Panc1 (cell line): ENCODE data around the gene ZNF19. TPM values are rescaled to one million over a fixed set of nuclear protein-coding genes. Genes with fewer than 3 reads are reported as not detected.

ENCODE experiments used
- ATAC-seq: fragments of 200-7000 bp; cut with Tn5 transposase; 2 replicates; pipeline ENCODE4 v1.9.1; 2020; ENCODE audit warnings: mild to moderate bottlenecking, moderate library complexity
- BruUV-seq: library from RNA; stranded (reverse); fragments of 400-500 nt; replicated peaks from 2 replicates; lab custom pipeline; 2021; lab: Mats Ljungman, UMichigan
- CTCF ChIA-PET: fragments of 300-600 bp; sonication (Branson Sonifier 250); formaldehyde crosslinking; loops from one replicate; lab custom pipeline; 2022; ENCODE audit warnings: antibody characterized with exemption; lab: Charles Lee
- POLR2A ChIA-PET: fragments of 300-600 bp; sonication (Branson Sonifier 250); formaldehyde crosslinking; loops from one replicate; lab custom pipeline; 2022; ENCODE audit warnings: antibody characterized with exemption; lab: Charles Lee
- DNase-seq: peaks from one replicate; pipeline ENCODE4 v3.0.0-alpha.2; 2010; ENCODE audit warnings: low read depth, low spot score
- H3K27ac ChIP-seq: 2 replicates; pipeline ENCODE4 v1.5.1; 2011; ENCODE audit warnings: mild to moderate bottlenecking, low read length, inconsistent platforms
- H3K27me3 ChIP-seq: fragments of 200-500 bp; sonication (Bioruptor generic); 2 replicates; pipeline ENCODE4 v1.6.0; 2014; ENCODE audit warnings: low read length, inconsistent platforms; ENCODE audit not compliant: control insufficient read depth, insufficient read depth
- H3K36me3 ChIP-seq: fragments of 200-500 bp; sonication (Bioruptor generic); 2 replicates; pipeline ENCODE4 v1.5.1; 2014; ENCODE audit warnings: inconsistent platforms, mild to moderate bottlenecking, low read length, moderate library complexity; ENCODE audit not compliant: control insufficient read depth, insufficient read depth
- H3K4me1 ChIP-seq: 2 replicates; pipeline ENCODE4 v1.5.1; 2011; ENCODE audit warnings: inconsistent platforms, mild to moderate bottlenecking, low read length, moderate library complexity; ENCODE audit not compliant: control insufficient read depth, insufficient read depth
- H3K4me3 ChIP-seq, 2 experiments: 2 replicates each; pipeline ENCODE4 v1.5.1; 2011 to 2012; ENCODE audit warnings: low read depth in 2 of 2, low read length in 2 of 2, mild to moderate bottlenecking in 2 of 2, inconsistent platforms in 1 of 2, moderate library complexity in 1 of 2
- H3K9me3 ChIP-seq: fragments of 200-500 bp; sonication (Bioruptor generic); 2 replicates; pipeline ENCODE4 v1.5.1; 2014; ENCODE audit warnings: low read depth, mild to moderate bottlenecking, inconsistent platforms, low read length, moderate library complexity; ENCODE audit not compliant: control insufficient read depth, insufficient read depth
- CTCF ChIP-seq: fragments of 450-650 bp; IDR thresholded peaks from 2 replicates; pipeline ENCODE4 v1.5.1; 2017; ENCODE audit warnings: mild to moderate bottlenecking
- POLR2AphosphoS5 ChIP-seq: IDR thresholded peaks from 2 replicates; pipeline ENCODE4 v1.6.1; 2012; ENCODE audit warnings: mild to moderate bottlenecking, low read depth, low read length, moderate library complexity
- REST ChIP-seq, 2 experiments: IDR thresholded peaks; 2 replicates each; pipeline ENCODE4 v1.6.1; 2011 to 2012; ENCODE audit warnings: low read depth in 2 of 2, control low read depth in 1 of 2, low read length in 1 of 2, mild to moderate bottlenecking in 1 of 2, moderate library complexity in 1 of 2; ENCODE audit not compliant: insufficient read depth in 1 of 2
- SIN3A ChIP-seq: IDR thresholded peaks from 2 replicates; pipeline ENCODE4 v1.6.1; 2012; ENCODE audit warnings: low read depth, mild to moderate bottlenecking, low read length, moderate library complexity, borderline replicate concordance; ENCODE audit not compliant: insufficient read depth
- TCF7L2 ChIP-seq: IDR thresholded peaks from 2 replicates; pipeline ENCODE4 v1.6.1; 2011; ENCODE audit warnings: mild to moderate bottlenecking, low read depth, low read length, inconsistent platforms
- in situ Hi-C: cut with HindIII; loops from 2 replicates; pipeline ENCODE4 v1.10.0; 2016; ENCODE audit warnings: low sequenced_read_pairs, low pct_unique_long_range_greater_than_20kb
- intact Hi-C: fragments of 100-400 bp; cut with micrococcal nuclease; formaldehyde crosslinking; loops from one replicate; pipeline ENCODE4 v1.10.0; 2022; ENCODE audit not compliant: unreplicated experiment
- total RNA-seq: library from RNA; stranded (reverse); gene quantifications from one replicate; pipeline ENCODE4 v1.2.1, GENCODE V29; 2021; ENCODE audit not compliant: unreplicated experiment

Gene ZNF19
- total RNA-seq, 1 experiment from 2014 or later: 2.5 TPM

GRCh38 chr16:71439523-71439922, 49.6 kb downstream of the ZNF19 start:
- H3K9me3 ChIP-seq: no peaks in the 10 kb centered on the region
- in situ Hi-C loops: no loop called here
- no peaks in the 10 kb centered on the region for H3K4me1 ChIP-seq
- no peak overlapping the region for H3K4me3 ChIP-seq
- BruUV-seq: no TSS peak
- no peaks in the 10 kb centered on the region for H3K27me3 ChIP-seq
- no peaks in the 10 kb centered on the region for H3K36me3 ChIP-seq
- DNase-seq: no peak
- no peak overlapping the region for H3K27ac ChIP-seq
- ATAC-seq: no peak
- intact Hi-C loops: no loop called here
- CTCF ChIA-PET: interaction anchor here (0.7 kb wide), 1 partner anchor 92 kb away, joined by 3 read pairs; no protein-coding TSS in a partner anchor
- POLR2A ChIA-PET: no interaction called here
- no peak for TF ChIP-seq POLR2AphosphoS5
- TF ChIP-seq CTCF: no peak
- TF ChIP-seq SIN3A: no peak
- TF ChIP-seq REST (IDR thresholded peaks at IDR 0.05; ENCODE audit: insufficient read depth in 1 of 2, low read depth in 2 of 2, low read length in 1 of 2): no peak
- no peak for TF ChIP-seq TCF7L2

GRCh38 chr16:71436473-71436872, 52.7 kb downstream of the ZNF19 start:
- no peak for DNase-seq
- intact Hi-C loops (no loop called here), in situ Hi-C loops (no loop called here)
- Histone ChIP-seq H3K4me3 (no peak overlapping the region), H3K36me3 (no peaks in the 10 kb centered on the region), H3K4me1 (no peaks in the 10 kb centered on the region), H3K27me3 (no peaks in the 10 kb centered on the region), H3K9me3 (no peaks in the 10 kb centered on the region), H3K27ac (no peak overlapping the region)
- TF ChIP-seq SIN3A (no peak), TCF7L2 (no peak), CTCF (no peak), POLR2AphosphoS5 (no peak), REST (IDR thresholded peaks at IDR 0.05; ENCODE audit: insufficient read depth in 1 of 2, low read depth in 2 of 2, low read length in 1 of 2) (no peak)
- ChIA-PET POLR2A (no interaction called here), CTCF (no interaction called here)
- BruUV-seq: no TSS peak
- no peak for ATAC-seq
